ENCODE measurements around the gene WWOX.

Gene WWOX

DNA sequence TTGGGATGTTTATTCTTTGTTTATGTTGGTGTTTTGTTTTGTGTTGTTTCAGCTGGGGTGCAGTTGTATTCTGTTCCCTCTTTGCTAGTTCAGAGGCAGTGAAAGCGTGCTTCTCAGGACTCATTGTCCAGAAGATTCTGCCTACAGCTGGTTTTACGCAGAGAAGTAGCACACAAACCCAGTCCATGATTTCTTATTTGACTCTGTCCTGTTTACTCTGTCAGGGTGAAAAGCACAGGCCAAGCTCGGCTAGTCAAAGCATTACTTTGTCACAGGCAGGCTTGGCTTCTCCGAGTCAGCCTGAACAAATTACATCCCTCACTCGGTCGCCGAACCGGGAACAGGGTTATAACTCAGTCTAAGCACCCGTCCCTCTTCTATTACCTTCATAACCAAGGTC is 1066.1 kb downstream of the WWOX start:
- H3K4me1 Mint-ChIP-seq (ENCODE audit: low read depth), result peaks cover 26% of the 10 kb centered on the region
- H3K27ac Mint-ChIP-seq, result no peak overlapping the region
- peaks cover 10% of the 10 kb centered on the region for H3K9me3 Mint-ChIP-seq
- H3K36me3 Mint-ChIP-seq (ENCODE audit: low read depth), result peaks cover 6% of the 10 kb centered on the region
- no peak for DNase-seq (ENCODE audit: low spot score)
- no peaks in the 10 kb centered on the region for H3K27me3 Mint-ChIP-seq (ENCODE audit: low read depth)
- peak overlapping the region; percentile 21 for H3K4me3 Mint-ChIP-seq

DNA sequence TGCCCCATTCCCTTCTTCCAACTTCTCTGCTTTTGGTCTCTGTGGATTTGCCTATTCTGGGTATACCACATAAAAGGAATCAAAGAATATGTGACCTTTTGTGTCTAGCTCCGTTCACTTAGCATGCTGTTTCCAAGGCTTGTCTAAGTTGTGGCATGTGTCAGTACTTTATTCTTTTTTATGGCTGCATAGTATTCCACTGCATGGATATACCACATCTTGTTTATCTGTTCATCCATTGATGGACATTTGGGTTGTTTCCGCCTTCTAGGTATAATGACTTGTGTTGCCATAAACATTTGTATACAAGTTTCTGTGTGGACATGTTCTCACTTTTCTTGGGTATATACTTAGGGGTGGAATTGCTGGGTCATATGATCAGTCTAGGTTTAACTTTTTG is 1068.4 kb downstream of the WWOX start:
- Mint-ChIP-seq H3K4me3 (no peak overlapping the region), H3K4me1 (ENCODE audit: low read depth) (peaks cover 22% of the 10 kb centered on the region), H3K36me3 (ENCODE audit: low read depth) (peaks cover 6% of the 10 kb centered on the region), H3K9me3 (peaks cover 10% of the 10 kb centered on the region), H3K27me3 (ENCODE audit: low read depth) (no peaks in the 10 kb centered on the region), H3K27ac (no peak overlapping the region)
- no peak for DNase-seq (ENCODE audit: low spot score)

DNA sequence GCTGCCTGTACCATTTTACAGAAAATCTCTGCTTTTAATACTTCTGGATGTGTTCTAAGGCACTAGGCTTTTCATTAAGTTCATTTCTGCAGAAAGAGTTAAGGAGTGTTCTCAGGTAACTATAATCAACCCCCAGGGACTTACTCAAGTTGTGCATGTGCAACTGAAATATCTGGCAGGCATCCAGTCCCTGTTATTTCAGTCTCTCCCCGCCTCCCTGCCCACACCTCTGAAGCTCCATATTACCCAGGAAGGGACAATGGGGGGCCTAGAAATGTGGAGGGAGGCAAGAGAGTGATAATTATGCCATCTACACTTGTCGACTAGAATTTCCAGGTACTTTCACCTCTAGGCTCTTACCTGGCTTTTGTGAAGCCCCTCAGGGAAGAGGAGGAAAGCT is 1068.9 kb downstream of the WWOX start:
- H3K36me3 Mint-ChIP-seq (ENCODE audit: low read depth), result peaks cover 6% of the 10 kb centered on the region
- H3K4me1 Mint-ChIP-seq (ENCODE audit: low read depth), result peaks cover 20% of the 10 kb centered on the region
- H3K27me3 Mint-ChIP-seq (ENCODE audit: low read depth), result no peaks in the 10 kb centered on the region
- no peak for DNase-seq (ENCODE audit: low spot score)
- no peak overlapping the region for H3K4me3 Mint-ChIP-seq
- no peak overlapping the region for H3K27ac Mint-ChIP-seq
- peaks cover 10% of the 10 kb centered on the region for H3K9me3 Mint-ChIP-seq

DNA sequence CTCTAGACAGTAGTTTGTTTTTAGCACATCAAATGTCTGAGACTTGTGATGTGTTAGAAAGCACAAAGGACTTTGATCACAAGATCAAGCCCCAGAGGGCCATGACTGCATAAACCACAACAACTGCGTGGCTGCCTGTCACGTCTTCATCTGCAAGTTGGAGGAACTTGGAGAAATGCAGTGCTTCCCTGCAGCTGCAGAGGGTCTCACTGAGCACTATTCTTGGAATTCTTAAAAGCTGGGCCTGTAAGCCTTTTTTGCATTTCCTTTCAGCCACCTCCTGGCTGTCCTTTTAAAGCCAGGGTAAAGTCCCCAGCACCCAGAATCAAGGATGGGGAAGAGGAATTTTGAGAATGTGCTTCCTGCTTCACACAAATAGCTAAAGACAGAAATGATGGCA is 1069.8 kb downstream of the WWOX start:
- peaks cover 13% of the 10 kb centered on the region for H3K4me1 Mint-ChIP-seq (ENCODE audit: low read depth)
- H3K27ac Mint-ChIP-seq, result peak overlapping the region; percentile 22
- H3K9me3 Mint-ChIP-seq, result peaks cover 10% of the 10 kb centered on the region
- no peaks in the 10 kb centered on the region for H3K27me3 Mint-ChIP-seq (ENCODE audit: low read depth)
- no peak overlapping the region for H3K4me3 Mint-ChIP-seq
- DNase-seq (ENCODE audit: low spot score), result peak; percentile 39
- H3K36me3 Mint-ChIP-seq (ENCODE audit: low read depth), result peaks cover 6% of the 10 kb centered on the region

DNA sequence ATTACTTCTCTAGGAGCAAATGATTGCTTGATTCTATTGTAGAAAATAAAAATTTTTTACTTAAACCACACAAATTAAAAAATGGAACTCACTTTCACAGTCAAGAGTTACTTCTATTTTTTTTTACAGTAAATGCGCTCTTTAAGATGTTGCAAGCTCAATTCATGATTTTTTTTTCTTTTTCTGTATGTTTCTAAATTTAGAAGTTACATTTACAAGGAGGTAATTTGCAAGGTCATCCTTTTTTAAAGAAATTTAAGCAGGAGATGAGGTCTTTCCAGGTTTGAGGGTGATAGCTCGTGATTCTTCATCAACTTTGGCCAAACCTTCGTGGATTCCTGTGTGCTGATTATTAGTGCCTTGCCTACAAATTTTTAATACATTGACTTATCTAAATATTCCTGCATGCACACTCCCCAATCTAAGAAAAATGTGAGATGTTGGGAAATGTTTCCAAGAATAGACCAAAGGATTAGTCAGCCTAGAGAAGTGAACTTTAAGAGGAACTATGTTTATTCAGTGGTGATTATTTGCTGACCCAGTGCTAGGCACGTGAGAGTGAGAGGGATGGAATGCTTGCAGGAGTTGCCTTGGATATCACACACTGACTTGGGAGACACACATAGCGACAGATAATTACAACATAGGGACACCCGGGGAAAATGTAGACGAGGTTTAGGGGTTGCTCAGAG is 1071.2 kb downstream of the WWOX start:
- H3K4me3 Mint-ChIP-seq, result no peak overlapping the region
- no peaks in the 10 kb centered on the region for H3K27me3 Mint-ChIP-seq (ENCODE audit: low read depth)
- DNase-seq (ENCODE audit: low spot score), result no peak
- H3K36me3 Mint-ChIP-seq (ENCODE audit: low read depth), result peaks cover 6% of the 10 kb centered on the region
- H3K27ac Mint-ChIP-seq, result no peak overlapping the region
- H3K9me3 Mint-ChIP-seq, result peaks cover 13% of the 10 kb centered on the region
- H3K4me1 Mint-ChIP-seq (ENCODE audit: low read depth), result peaks cover 9% of the 10 kb centered on the region

DNA sequence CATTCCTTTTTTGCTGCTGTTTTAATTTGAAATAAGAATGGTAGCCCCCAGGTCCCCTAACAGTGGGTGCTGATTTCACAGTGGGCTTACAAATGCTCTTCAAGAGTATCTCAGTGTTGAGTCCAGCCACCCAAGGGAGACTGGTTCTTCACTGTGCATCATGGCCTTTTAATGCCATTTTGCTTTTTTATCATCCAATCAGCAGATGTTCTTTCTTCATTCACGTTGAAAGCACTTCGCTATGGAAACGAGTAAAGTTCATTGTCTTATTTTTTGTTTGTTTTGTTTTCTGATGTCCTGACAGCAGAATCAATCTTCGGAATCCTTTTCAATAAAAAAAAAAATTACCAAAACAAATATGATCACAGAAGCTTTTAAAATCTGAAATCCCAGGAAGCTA is 1072.0 kb downstream of the WWOX start:
- peaks cover 10% of the 10 kb centered on the region for H3K4me1 Mint-ChIP-seq (ENCODE audit: low read depth)
- H3K9me3 Mint-ChIP-seq, result peaks cover 18% of the 10 kb centered on the region
- peaks cover 6% of the 10 kb centered on the region for H3K36me3 Mint-ChIP-seq (ENCODE audit: low read depth)
- H3K4me3 Mint-ChIP-seq, result no peak overlapping the region
- no peak for DNase-seq (ENCODE audit: low spot score)
- H3K27ac Mint-ChIP-seq, result no peak overlapping the region
- no peaks in the 10 kb centered on the region for H3K27me3 Mint-ChIP-seq (ENCODE audit: low read depth)

DNA sequence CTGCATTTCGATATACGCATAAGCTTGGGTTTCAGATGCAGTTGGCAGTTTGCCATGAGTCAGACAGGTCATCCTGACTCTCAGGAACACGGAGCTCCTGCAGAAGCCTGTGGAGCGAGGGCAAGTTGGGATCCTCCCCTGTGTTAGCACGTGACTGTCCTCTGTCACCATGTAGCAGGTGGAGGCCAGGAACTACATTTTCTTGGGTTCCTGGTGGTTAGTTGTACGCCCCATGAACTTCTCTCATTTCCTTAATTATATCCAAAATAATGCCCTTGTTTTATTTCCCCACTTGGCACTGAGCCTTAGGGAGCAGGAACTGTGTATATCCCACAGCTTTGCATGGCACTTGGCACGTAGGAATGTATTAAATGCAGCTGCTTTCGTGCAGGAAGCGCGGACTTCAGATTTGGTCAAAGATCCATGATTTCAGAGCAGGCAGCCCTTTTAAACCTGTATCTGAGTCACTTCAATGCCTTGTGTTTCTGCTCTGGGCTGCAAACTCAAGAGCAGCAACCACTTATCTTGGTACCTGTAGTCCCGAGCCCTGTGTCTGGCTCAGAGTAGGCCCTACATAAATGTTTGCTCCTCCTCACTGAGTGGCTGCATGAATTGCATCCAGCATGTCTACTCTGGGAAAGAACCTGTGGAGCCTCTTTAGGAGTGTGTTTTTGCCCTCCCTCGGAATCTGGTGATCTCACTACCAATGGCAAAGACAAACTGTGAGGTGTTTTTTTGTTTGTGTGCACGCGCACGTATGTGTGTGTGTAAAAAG is 1072.7 kb downstream of the WWOX start:
- no peaks in the 10 kb centered on the region for H3K27me3 Mint-ChIP-seq (ENCODE audit: low read depth)
- H3K4me3 Mint-ChIP-seq, result no peak overlapping the region
- DNase-seq (ENCODE audit: low spot score), result no peak
- H3K4me1 Mint-ChIP-seq (ENCODE audit: low read depth), result peaks cover 11% of the 10 kb centered on the region
- no peak overlapping the region for H3K27ac Mint-ChIP-seq
- H3K9me3 Mint-ChIP-seq, result peaks cover 24% of the 10 kb centered on the region
- peaks cover 6% of the 10 kb centered on the region for H3K36me3 Mint-ChIP-seq (ENCODE audit: low read depth)

DNA sequence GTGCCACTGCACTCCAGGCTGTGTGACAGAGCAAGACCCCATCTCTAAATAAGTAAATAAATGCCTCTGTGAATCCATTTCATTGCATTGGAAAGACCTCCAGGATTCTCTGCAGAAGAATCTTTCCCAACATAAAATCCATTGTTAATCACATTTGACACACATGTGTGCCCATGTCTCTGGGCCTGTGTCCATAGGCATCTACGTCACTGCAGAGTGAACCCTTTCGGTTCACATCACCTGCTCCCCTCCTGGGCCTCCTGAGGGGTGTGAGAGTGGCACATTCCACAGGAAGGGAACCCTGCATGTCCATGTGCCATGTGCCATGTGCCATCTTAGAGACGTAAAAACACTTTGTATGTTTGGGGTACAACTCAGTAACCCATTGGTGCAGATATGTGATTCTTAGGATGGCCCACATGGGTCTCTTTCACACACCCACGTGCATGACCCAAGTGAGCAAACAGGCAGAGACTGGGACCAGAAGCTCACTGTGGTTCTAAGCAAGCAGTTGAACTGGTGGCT is 1073.6 kb downstream of the WWOX start:
- Mint-ChIP-seq H3K9me3 (peaks cover 21% of the 10 kb centered on the region), H3K4me3 (no peak overlapping the region), H3K27ac (no peak overlapping the region), H3K36me3 (ENCODE audit: low read depth) (peaks cover 6% of the 10 kb centered on the region), H3K4me1 (ENCODE audit: low read depth) (peaks cover 9% of the 10 kb centered on the region), H3K27me3 (ENCODE audit: low read depth) (no peaks in the 10 kb centered on the region)
- no peak for DNase-seq (ENCODE audit: low spot score)

DNA sequence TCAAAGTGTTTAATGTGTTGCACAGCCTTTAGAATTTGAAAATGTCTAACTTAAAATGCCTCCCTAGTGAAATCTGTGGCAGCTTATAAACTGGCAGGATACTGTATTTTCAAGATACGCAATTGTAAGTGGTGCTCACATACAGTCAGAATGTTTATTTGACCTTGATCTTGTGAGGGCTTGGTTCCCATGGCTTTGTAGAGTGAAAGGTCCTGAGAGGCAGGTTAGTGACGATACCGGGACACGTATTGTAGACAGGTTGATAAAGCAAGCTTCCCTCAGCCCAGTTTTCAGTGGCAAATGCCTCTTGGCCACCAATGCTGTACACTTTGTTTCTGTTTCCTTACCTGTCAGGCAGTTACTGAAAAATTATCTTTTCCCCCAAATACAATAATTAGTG is 1074.5 kb downstream of the WWOX start:
- Mint-ChIP-seq H3K4me3 (no peak overlapping the region), H3K9me3 (peaks cover 19% of the 10 kb centered on the region), H3K27me3 (ENCODE audit: low read depth) (no peaks in the 10 kb centered on the region), H3K27ac (no peak overlapping the region), H3K36me3 (ENCODE audit: low read depth) (peaks cover 4% of the 10 kb centered on the region), H3K4me1 (ENCODE audit: low read depth) (peaks cover 7% of the 10 kb centered on the region)
- DNase-seq (ENCODE audit: low spot score), result no peak

DNA sequence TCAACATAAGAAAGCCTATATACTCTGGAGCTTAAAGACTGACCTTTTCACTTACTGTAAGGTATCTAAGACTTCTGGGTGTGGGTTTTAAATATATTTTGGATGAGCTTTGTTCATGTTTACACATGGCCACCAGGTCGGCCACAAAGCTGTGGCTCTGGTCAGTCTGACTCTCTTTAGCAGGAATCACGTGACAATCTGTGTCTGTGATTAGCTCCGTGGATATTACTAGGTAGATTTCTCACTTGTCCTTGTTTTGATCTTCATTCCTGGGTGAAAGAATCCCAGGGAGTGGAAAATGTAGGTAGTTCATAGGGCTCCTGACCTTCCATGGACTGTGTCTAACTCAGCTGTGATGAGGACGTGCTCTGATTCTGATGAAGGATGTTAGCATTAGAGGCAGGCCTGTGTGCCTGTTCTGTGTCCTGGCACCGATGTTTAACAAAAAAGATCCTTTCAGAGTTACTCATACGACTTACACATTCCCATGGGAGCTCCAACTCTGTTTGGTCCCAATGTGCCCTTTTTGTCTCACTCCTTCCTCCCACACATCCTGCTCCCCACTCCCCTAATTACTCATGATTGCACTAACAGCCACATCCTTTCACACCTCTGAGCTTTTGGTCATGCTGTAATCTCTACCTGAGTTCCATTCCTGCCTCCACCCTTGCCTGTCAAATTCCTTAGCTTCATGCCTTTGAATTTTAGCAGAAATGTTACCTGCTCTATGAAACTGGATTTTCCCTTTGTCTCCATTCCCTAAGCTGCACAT is 1076.0 kb downstream of the WWOX start:
- H3K27me3 Mint-ChIP-seq (ENCODE audit: low read depth), result no peaks in the 10 kb centered on the region
- no peak overlapping the region for H3K27ac Mint-ChIP-seq
- peaks cover 2% of the 10 kb centered on the region for H3K4me1 Mint-ChIP-seq (ENCODE audit: low read depth)
- no peak overlapping the region for H3K4me3 Mint-ChIP-seq
- peaks cover 29% of the 10 kb centered on the region for H3K9me3 Mint-ChIP-seq
- peaks cover 4% of the 10 kb centered on the region for H3K36me3 Mint-ChIP-seq (ENCODE audit: low read depth)
- no peak for DNase-seq (ENCODE audit: low spot score)

DNA sequence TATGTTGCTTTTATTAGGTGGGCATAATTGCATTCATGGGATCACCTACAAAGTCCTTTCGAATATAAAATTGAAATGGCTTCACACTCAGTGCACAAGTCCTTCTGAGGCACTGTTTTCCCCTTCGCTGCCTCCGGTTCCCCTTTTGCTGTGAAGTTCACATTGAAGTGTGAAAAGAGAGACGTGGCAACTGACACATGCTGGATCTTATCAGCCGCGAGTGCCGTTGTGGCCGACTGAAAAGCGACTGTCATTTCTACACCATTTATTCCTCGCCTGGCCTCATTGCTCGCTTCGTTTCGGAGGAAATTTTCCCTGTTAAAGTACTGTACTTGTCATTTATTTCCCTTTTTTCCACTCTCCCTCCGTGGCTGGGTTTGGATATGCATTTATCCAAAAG is 1077.6 kb downstream of the WWOX start:
- peaks cover 35% of the 10 kb centered on the region for H3K9me3 Mint-ChIP-seq
- no peak overlapping the region for H3K4me3 Mint-ChIP-seq
- peaks cover 2% of the 10 kb centered on the region for H3K4me1 Mint-ChIP-seq (ENCODE audit: low read depth)
- peaks cover 4% of the 10 kb centered on the region for H3K36me3 Mint-ChIP-seq (ENCODE audit: low read depth)
- no peak overlapping the region for H3K27ac Mint-ChIP-seq
- DNase-seq (ENCODE audit: low spot score), result no peak
- no peaks in the 10 kb centered on the region for H3K27me3 Mint-ChIP-seq (ENCODE audit: low read depth)

DNA sequence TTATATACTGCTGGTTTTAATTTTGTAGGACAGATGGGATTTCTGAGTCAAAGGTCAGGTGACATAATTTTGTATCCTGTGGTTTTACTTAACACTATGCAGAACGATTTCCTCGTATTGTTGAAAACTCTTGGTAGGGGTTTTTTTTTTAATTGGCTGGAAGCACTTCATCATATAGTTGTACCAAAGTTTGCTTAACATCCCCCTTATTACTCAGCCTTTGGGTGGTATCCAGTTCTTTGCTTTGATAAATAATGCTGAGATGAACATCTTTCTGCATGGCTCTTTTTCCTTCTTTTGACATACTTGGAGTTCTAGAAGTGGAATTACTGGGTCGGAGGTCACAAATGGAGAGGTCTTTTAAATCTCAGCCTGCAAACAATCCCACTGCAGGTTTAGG is 1082.0 kb downstream of the WWOX start:
- Mint-ChIP-seq H3K27me3 (ENCODE audit: low read depth) (no peaks in the 10 kb centered on the region), H3K4me3 (no peak overlapping the region), H3K4me1 (ENCODE audit: low read depth) (peaks cover 4% of the 10 kb centered on the region), H3K9me3 (peaks cover 28% of the 10 kb centered on the region), H3K27ac (no peak overlapping the region), H3K36me3 (ENCODE audit: low read depth) (peaks cover 4% of the 10 kb centered on the region)
- no peak for DNase-seq (ENCODE audit: low spot score)

DNA sequence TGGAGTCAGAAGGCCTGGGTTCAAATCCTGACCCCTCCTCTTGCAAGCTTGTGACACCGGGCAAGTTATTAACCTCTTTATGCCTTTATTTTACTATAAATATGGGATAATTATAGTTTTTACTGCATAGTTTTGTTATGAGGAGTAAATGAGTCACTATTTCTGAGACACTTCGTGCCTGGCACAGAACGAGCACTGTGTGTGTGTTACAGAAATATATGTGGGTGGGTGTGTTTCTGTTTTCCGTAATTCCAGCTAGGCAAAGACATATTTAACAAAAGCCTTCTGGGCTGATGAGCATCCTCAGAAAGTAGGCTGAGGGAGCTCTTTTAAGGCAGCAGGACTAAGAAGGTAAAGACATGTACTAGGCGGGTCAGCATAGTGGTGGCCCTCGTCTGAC is 1083.2 kb downstream of the WWOX start:
- H3K9me3 Mint-ChIP-seq, result peaks cover 16% of the 10 kb centered on the region
- H3K27me3 Mint-ChIP-seq (ENCODE audit: low read depth), result no peaks in the 10 kb centered on the region
- no peak overlapping the region for H3K27ac Mint-ChIP-seq
- H3K4me1 Mint-ChIP-seq (ENCODE audit: low read depth), result peaks cover 2% of the 10 kb centered on the region
- no peak overlapping the region for H3K4me3 Mint-ChIP-seq
- H3K36me3 Mint-ChIP-seq (ENCODE audit: low read depth), result no peaks in the 10 kb centered on the region
- no peak for DNase-seq (ENCODE audit: low spot score)

DNA sequence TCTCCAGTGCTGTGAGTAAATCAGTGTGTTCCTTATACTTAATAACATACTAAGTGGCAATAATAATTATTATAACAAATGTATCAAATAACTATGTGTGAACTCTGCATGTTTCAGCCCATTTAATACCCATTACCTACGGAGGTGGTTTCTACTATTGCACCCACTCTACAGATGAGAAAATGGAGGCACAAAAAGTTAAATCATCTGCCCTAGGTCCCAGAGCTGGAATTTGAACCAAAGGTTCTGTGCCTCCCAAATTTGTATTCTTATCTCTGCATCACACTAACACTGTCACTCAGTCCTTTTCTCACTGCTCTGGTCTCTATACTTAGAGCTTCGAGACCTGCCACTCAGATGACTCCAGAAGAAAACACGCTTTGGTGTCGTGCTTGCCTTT is 1084.1 kb downstream of the WWOX start:
- Mint-ChIP-seq H3K4me3 (no peak overlapping the region), H3K36me3 (ENCODE audit: low read depth) (no peaks in the 10 kb centered on the region), H3K9me3 (peaks cover 19% of the 10 kb centered on the region), H3K27ac (no peak overlapping the region), H3K4me1 (ENCODE audit: low read depth) (peaks cover 4% of the 10 kb centered on the region), H3K27me3 (ENCODE audit: low read depth) (no peaks in the 10 kb centered on the region)
- DNase-seq (ENCODE audit: low spot score), result no peak
